Measurements from ENCODE around the gene WNT1. TPM values are rescaled to one million over a fixed set of nuclear protein-coding genes. Genes with fewer than 3 reads are reported as not detected.

Gene WNT1
- total and polyA plus RNA-seq, 2 of the 4 experiments (the other 2 are of a cell fraction), result not detected

DNA sequence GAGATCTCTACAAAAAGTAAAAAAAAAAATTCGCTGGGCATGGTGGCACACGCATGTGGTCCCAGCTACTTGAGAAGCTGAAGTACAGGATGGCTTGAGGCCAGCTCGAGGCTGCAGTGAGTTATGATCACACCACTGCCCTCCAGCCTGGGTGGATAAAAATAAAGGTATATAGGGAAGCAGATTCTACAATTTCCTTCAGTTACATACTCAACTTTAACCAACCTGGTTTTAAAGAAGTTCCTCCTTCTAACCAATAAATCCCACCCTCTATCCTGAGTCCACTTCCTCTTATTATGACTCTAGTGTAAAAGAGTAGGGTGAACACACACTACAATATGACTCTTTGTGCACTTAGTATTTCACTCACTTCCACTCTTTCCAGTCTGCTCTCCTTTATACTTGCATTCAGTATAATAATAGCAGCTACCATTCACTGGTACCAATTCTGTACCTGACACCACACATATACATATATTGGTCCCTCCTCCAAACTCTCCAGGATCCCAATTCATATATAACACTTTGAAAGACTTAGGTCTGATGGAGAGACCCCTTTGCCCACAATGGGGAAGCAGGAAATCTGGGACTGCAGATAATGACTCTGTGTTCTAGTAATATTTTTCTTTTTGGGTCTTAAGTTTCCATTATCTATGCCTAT is 23.2 kb upstream of the WNT1 start:
- H3K23ac ChIP-seq (ENCODE audit: low read depth, low read length), result no peak overlapping the region
- peaks cover 17 to 61% of the 10 kb centered on the region in 2 experiments for H3K79me1 ChIP-seq (ENCODE audit: low read depth in 1 of 2, low read length in 2 of 2)
- WGBS, 2 experiments (ENCODE audit: extremely low coverage in 2 of 2, insufficient read length in 1 of 2), result no CpG with 5 or more reads among the region's 3 CpGs
- no peak overlapping the region for H3K4me2 ChIP-seq (ENCODE audit: low read depth, low read length)
- H3K27ac ChIP-seq (ENCODE audit: insufficient read depth, low read length), result no peak overlapping the region
- no peak overlapping the region for H2BK20ac ChIP-seq (ENCODE audit: low read depth, low read length)
- dilution Hi-C loops (cut with HindIII; ENCODE audit: low sequenced_read_pairs, unreplicated experiment) (no loop called here), intact Hi-C loops (cut with micrococcal nuclease) (no loop called here), in situ Hi-C loops (cut with MboI; ENCODE audit: low sequenced_read_pairs) (no loop called here)
- H3K18ac ChIP-seq (ENCODE audit: low read depth, low read length), result no peak overlapping the region
- H4K20me1 ChIP-seq (ENCODE audit: insufficient read depth, low read length), result peaks cover 59% of the 10 kb centered on the region
- H2BK15ac ChIP-seq (ENCODE audit: low read depth, low read length), result no peak overlapping the region
- no peak overlapping the region for H4K5ac ChIP-seq (ENCODE audit: low read depth, low read length)
- H3K9ac ChIP-seq (ENCODE audit: low read depth, low read length), result no peak overlapping the region
- H3K56ac ChIP-seq (ENCODE audit: extremely low read depth, insufficient read depth, low read length), result no peak overlapping the region
- no peak overlapping the region for H4K91ac ChIP-seq (ENCODE audit: insufficient read depth, low read depth, low read length)
- H2AK9ac ChIP-seq (replicated peaks; ENCODE audit: low read depth, low read length, poor library complexity), result no peak overlapping the region
- H3K4me3 ChIP-seq (ENCODE audit: insufficient read depth, low read depth, low read length), result no peak overlapping the region
- H4K8ac ChIP-seq (ENCODE audit: low read depth in 2 of 2, low read length in 2 of 2), result no peak overlapping the region
- H2AFZ ChIP-seq (replicated peaks; ENCODE audit: low read length, poor library complexity), result no peak overlapping the region
- H3K4me1 ChIP-seq (ENCODE audit: control insufficient read depth, insufficient read depth, low read length), result peaks cover 1% of the 10 kb centered on the region; the same call in 1 of the 2 replicates
- H2BK120ac ChIP-seq (ENCODE audit: low read depth, low read length), result no peak overlapping the region
- BruUV-seq (replicated peaks), result no TSS peak
- no peak for DNase-seq
- peaks cover 6% of the 10 kb centered on the region for H3K36me3 ChIP-seq (ENCODE audit: control insufficient read depth, insufficient read depth, low read length)
- H3K27me3 ChIP-seq (ENCODE audit: control insufficient read depth, insufficient read depth, low read length), result no peaks in the 10 kb centered on the region
- ATAC-seq (ENCODE audit: low read depth), result no peak
- ChIA-PET CTCF (interaction anchor here (1.0 kb wide), 1 partner anchor 23 kb away, joined by 3 read pairs; the partner anchor contains the start of gene WNT1), POLR2A (ENCODE audit: unreplicated experiment) (no interaction called here)
- no peak overlapping the region for H2BK5ac ChIP-seq (ENCODE audit: low read depth, low read length, poor library complexity, severe bottlenecking)
- H3K14ac ChIP-seq (replicated peaks; ENCODE audit: low read depth, low read length), result no peak overlapping the region
- TF ChIP-seq FOS (IDR thresholded peaks at IDR 0.05; ENCODE audit: low read depth, low read length) (no peak), MAZ (IDR thresholded peaks at IDR 0.05; ENCODE audit: borderline replicate concordance, low read depth, low read length) (no peak), RFX5 (IDR thresholded peaks at IDR 0.05; ENCODE audit: low read depth, low read length) (no peak), MAFK (IDR thresholded peaks at IDR 0.05; ENCODE audit: low read depth, low read length) (no peak), POLR2A (IDR thresholded peaks at IDR 0.05; ENCODE audit: low read depth, low read length) (no peak), SMC3 (IDR thresholded peaks at IDR 0.05; ENCODE audit: low read depth, low read length) (no peak), NFE2L2 (IDR thresholded peaks at IDR 0.05; ENCODE audit: low read depth, low read length) (no peak), CEBPB (IDR thresholded peaks at IDR 0.05; ENCODE audit: low read depth, low read length) (no peak), CHD1 (IDR thresholded peaks at IDR 0.05; ENCODE audit: low read depth, low read length) (no peak), BHLHE40 (IDR thresholded peaks at IDR 0.05; ENCODE audit: low read depth, low read length) (no peak), RCOR1 (IDR thresholded peaks at IDR 0.05; ENCODE audit: insufficient replicate concordance, low read length) (no peak), MXI1 (IDR thresholded peaks at IDR 0.05; ENCODE audit: borderline replicate concordance, low read depth, low read length) (no peak), RAD21 (IDR thresholded peaks at IDR 0.05; ENCODE audit: low read length) (no peak)
- TF ChIP-seq, protein P1, sequence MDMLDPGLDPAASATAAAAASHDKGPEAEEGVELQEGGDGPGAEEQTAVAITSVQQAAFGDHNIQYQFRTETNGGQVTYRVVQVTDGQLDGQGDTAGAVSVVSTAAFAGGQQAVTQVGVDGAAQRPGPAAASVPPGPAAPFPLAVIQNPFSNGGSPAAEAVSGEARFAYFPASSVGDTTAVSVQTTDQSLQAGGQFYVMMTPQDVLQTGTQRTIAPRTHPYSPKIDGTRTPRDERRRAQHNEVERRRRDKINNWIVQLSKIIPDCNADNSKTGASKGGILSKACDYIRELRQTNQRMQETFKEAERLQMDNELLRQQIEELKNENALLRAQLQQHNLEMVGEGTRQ (IDR thresholded peaks at IDR 0.05; ENCODE audit: low read depth, low read length), result no peak
- TF ChIP-seq, protein P2, sequence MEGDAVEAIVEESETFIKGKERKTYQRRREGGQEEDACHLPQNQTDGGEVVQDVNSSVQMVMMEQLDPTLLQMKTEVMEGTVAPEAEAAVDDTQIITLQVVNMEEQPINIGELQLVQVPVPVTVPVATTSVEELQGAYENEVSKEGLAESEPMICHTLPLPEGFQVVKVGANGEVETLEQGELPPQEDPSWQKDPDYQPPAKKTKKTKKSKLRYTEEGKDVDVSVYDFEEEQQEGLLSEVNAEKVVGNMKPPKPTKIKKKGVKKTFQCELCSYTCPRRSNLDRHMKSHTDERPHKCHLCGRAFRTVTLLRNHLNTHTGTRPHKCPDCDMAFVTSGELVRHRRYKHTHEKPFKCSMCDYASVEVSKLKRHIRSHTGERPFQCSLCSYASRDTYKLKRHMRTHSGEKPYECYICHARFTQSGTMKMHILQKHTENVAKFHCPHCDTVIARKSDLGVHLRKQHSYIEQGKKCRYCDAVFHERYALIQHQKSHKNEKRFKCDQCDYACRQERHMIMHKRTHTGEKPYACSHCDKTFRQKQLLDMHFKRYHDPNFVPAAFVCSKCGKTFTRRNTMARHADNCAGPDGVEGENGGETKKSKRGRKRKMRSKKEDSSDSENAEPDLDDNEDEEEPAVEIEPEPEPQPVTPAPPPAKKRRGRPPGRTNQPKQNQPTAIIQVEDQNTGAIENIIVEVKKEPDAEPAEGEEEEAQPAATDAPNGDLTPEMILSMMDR (conservative IDR thresholded peaks at IDR 0.05; ENCODE audit: low read depth, low read length), result no peak
- TF ChIP-seq, protein P3, sequence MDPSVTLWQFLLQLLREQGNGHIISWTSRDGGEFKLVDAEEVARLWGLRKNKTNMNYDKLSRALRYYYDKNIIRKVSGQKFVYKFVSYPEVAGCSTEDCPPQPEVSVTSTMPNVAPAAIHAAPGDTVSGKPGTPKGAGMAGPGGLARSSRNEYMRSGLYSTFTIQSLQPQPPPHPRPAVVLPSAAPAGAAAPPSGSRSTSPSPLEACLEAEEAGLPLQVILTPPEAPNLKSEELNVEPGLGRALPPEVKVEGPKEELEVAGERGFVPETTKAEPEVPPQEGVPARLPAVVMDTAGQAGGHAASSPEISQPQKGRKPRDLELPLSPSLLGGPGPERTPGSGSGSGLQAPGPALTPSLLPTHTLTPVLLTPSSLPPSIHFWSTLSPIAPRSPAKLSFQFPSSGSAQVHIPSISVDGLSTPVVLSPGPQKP (IDR thresholded peaks at IDR 0.05; ENCODE audit: borderline replicate concordance, low read depth, low read length), result no peak
- H3K4ac ChIP-seq (ENCODE audit: low read depth, low read length), result no peak overlapping the region
- H3K9me1 ChIP-seq (ENCODE audit: insufficient read depth, low read length), result peaks cover 17% of the 10 kb centered on the region
- H2AK5ac ChIP-seq (ENCODE audit: low read depth, low read length), result no peak overlapping the region
- no peaks in the 10 kb centered on the region for H3K9me3 ChIP-seq (ENCODE audit: control insufficient read depth, insufficient read depth, low read length)

All from IMR-90 (cell line).